ENCODE measurements around the gene RAB25.

DNA sequence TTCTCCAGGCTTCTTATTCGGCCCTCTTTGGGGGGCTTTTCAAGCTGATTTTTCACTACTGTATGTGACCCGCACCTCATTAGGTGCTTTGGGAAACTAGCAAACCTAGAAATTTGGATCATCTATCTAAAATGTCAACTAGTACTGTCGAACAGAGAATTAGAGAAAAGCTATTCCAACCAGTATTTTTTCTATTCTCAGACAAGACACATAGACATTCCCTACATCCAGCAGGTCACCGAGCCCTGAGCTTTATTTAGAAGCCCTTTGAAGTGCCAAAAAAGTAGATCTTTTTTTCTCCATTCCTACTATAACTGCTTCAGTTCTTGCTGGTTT, 39.9 kb upstream of the RAB25 start:
- TF ChIP-seq, protein P1, sequence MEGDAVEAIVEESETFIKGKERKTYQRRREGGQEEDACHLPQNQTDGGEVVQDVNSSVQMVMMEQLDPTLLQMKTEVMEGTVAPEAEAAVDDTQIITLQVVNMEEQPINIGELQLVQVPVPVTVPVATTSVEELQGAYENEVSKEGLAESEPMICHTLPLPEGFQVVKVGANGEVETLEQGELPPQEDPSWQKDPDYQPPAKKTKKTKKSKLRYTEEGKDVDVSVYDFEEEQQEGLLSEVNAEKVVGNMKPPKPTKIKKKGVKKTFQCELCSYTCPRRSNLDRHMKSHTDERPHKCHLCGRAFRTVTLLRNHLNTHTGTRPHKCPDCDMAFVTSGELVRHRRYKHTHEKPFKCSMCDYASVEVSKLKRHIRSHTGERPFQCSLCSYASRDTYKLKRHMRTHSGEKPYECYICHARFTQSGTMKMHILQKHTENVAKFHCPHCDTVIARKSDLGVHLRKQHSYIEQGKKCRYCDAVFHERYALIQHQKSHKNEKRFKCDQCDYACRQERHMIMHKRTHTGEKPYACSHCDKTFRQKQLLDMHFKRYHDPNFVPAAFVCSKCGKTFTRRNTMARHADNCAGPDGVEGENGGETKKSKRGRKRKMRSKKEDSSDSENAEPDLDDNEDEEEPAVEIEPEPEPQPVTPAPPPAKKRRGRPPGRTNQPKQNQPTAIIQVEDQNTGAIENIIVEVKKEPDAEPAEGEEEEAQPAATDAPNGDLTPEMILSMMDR (IDR thresholded peaks at IDR 0.05), result no peak
- TF ChIP-seq POLR2A (IDR thresholded peaks at IDR 0.05), result no peak
- no peak for TF ChIP-seq EP300 (IDR thresholded peaks at IDR 0.05)

Measured in ovary (tissue), 3 donors.